ENCODE results near the gene DDX47. TPM values are rescaled to one million over a fixed set of nuclear protein-coding genes. Genes with fewer than 3 reads are reported as not detected.
A peak's percentile ranks its signal among the peaks of the same experiment; 100 is the strongest.
"Not testable (repeated sequence)": the region's sequence is repeated elsewhere in the genome, so short reads cannot be mapped to it uniquely, and the experiment has no call there.

DDX47 gene
- total RNA-seq, 2 donors from 2014 or later = 36.1 to 45.0 TPM

- Histone ChIP-seq H3K27me3 (no peaks in the 10 kb centered on the region), H3K27ac (peak overlapping the region; percentile 87), H3K9ac (ENCODE audit: low read depth in 2 of 2, low read length in 2 of 2) (no peak overlapping the region), H3K4me3 (no peak overlapping the region), H3K9me3 (no peaks in the 10 kb centered on the region), H3K36me3 (no peaks in the 10 kb centered on the region), H3K4me1 (peaks cover 8% of the 10 kb centered on the region)
- intact Hi-C loops (cut with DNase I) = no loop called here
- TF ChIP-seq, protein P1, sequence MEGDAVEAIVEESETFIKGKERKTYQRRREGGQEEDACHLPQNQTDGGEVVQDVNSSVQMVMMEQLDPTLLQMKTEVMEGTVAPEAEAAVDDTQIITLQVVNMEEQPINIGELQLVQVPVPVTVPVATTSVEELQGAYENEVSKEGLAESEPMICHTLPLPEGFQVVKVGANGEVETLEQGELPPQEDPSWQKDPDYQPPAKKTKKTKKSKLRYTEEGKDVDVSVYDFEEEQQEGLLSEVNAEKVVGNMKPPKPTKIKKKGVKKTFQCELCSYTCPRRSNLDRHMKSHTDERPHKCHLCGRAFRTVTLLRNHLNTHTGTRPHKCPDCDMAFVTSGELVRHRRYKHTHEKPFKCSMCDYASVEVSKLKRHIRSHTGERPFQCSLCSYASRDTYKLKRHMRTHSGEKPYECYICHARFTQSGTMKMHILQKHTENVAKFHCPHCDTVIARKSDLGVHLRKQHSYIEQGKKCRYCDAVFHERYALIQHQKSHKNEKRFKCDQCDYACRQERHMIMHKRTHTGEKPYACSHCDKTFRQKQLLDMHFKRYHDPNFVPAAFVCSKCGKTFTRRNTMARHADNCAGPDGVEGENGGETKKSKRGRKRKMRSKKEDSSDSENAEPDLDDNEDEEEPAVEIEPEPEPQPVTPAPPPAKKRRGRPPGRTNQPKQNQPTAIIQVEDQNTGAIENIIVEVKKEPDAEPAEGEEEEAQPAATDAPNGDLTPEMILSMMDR (IDR thresholded peaks at IDR 0.05) = no peak
- DNase-seq = peak; percentile 67
Measured at GRCh38 chr12:12804011-12804410, 9.1 kb upstream of the DDX47 start.

GRCh38 chr12:12804432-12804886, 8.7 kb upstream of the DDX47 start:
- Histone ChIP-seq H3K9ac (ENCODE audit: low read depth in 2 of 2, low read length in 2 of 2) (no peak overlapping the region), H3K27me3 (no peaks in the 10 kb centered on the region), H3K27ac (peak overlapping the region; percentile 87), H3K4me1 (peaks cover 8% of the 10 kb centered on the region), H3K4me3 (no peak overlapping the region), H3K36me3 (no peaks in the 10 kb centered on the region), H3K9me3 (no peaks in the 10 kb centered on the region)
- TF ChIP-seq, protein P1 (IDR thresholded peaks at IDR 0.05) = no peak
- no peak for DNase-seq
- intact Hi-C loops (cut with DNase I) = no loop called here

DNA sequence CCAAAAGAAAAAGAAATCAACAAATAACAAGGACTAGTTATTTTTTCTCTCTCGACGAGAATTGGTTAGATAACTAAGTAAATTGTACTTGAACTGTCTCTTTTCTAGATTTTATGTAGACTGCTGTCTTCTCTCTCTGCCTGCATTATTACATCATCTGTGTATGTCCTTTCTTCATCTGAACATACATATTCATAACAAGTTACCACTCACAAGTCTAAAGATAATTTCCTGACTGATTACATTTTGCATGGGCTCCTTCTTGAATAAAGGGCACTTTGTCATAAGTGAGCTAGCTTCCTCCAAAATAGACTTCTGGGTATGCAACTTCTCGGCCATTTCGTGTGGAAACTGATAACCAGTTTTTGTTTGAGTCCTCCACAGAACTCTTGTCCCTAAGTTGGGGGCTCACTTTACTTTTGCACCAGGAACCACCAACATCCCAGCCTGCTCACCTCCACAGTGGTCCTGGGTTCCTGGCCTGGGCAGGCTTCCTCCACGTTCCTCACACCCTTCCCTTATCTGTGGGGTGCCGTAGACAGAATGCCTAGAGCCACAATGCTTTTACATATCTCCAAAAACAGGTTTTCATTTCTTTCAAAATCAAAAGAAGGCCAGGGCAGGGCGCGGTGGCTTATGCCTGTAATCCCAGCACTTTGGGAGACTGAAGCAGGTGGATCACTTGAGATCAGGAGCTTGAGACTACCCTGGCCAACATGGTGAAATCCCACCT, 6.2 kb upstream of the DDX47 start:
- peak overlapping the region; percentile 68 for H3K27ac ChIP-seq
- H3K9ac ChIP-seq (ENCODE audit: low read depth in 2 of 2, low read length in 2 of 2) = no peak overlapping the region
- no peaks in the 10 kb centered on the region for H3K9me3 ChIP-seq
- intact Hi-C loops (cut with DNase I) = no loop called here
- peaks cover 8% of the 10 kb centered on the region for H3K4me1 ChIP-seq
- no peak overlapping the region for H3K4me3 ChIP-seq
- DNase-seq = no peak
- TF ChIP-seq, protein P1 (IDR thresholded peaks at IDR 0.05) = no peak
- H3K36me3 ChIP-seq = no peaks in the 10 kb centered on the region
- H3K27me3 ChIP-seq = no peaks in the 10 kb centered on the region

GRCh38 chr12:12807517-12807903, 5.6 kb upstream of the DDX47 start:
- H3K9ac ChIP-seq (ENCODE audit: low read depth in 2 of 2, low read length in 2 of 2); H3K4me3 ChIP-seq; DNase-seq; H3K36me3 ChIP-seq; H3K9me3 ChIP-seq; intact Hi-C loops (cut with DNase I); H3K4me1 ChIP-seq; H3K27me3 ChIP-seq: not testable (repeated sequence)
- peak overlapping the region; percentile 68 for H3K27ac ChIP-seq

- peaks cover 8% of the 10 kb centered on the region for H3K4me1 ChIP-seq
- H3K9ac ChIP-seq (ENCODE audit: low read depth in 2 of 2, low read length in 2 of 2) = peak overlapping the region in 1 of 2 donors; percentile 46
- no peak overlapping the region for H3K4me3 ChIP-seq
- TF ChIP-seq, protein P1 (IDR thresholded peaks at IDR 0.05) = no peak
- no peaks in the 10 kb centered on the region for H3K27me3 ChIP-seq
- H3K27ac ChIP-seq = peak overlapping the region; percentile 68
- no peak for DNase-seq
- intact Hi-C loops (cut with DNase I) = no loop called here
- H3K9me3 ChIP-seq = no peaks in the 10 kb centered on the region
- H3K36me3 ChIP-seq = no peaks in the 10 kb centered on the region
Measured at GRCh38 chr12:12807970-12808702, 5.0 kb upstream of the DDX47 start.

All from colonic mucosa (tissue), 4 donors.